Measurements from ENCODE around the gene CLEC18B. TPM values are rescaled to one million over a fixed set of nuclear protein-coding genes. Genes with fewer than 3 reads are reported as not detected.
"Not testable (repeated sequence)": the region's sequence is repeated elsewhere in the genome, so short reads cannot be mapped to it uniquely, and the experiment has no call there.

The CLEC18B gene
- total RNA-seq, 4 donors from 2014 or later = 0.63 to 0.65 TPM; not detected in 2

- DNase-seq (ENCODE audit: low spot score) = no peak
- no peak for ATAC-seq (ENCODE audit: low FRiP score)
These were observed 18.4 kb upstream of the CLEC18B start for GRCh38 chr16:74439685-74440084.

GRCh38 chr16:74438492-74438979 lies 17.3 kb upstream of the CLEC18B start:
- ATAC-seq (ENCODE audit: low FRiP score) (no peak), DNase-seq (ENCODE audit: low spot score) (no peak)
- no peak for TF ChIP-seq CTCF (IDR thresholded peaks at IDR 0.05)

More at GRCh38 chr16:74439685-74440084, 18.4 kb upstream of the CLEC18B start:
- no peak for TF ChIP-seq CTCF (IDR thresholded peaks at IDR 0.05)

- TF ChIP-seq CTCF (IDR thresholded peaks at IDR 0.05) = no peak
- ATAC-seq (ENCODE audit: low FRiP score) (no peak), DNase-seq (ENCODE audit: low spot score) (no peak)
These were observed 10.2 kb upstream of the CLEC18B start for GRCh38 chr16:74431516-74431915.

GRCh38 chr16:74430036-74430712 lies 8.9 kb upstream of the CLEC18B start:
- TF ChIP-seq CTCF (IDR thresholded peaks at IDR 0.05) = peak in 2 of 3 donors; percentile 51 to 61
- ATAC-seq (ENCODE audit: low FRiP score) = peak; percentile 66
- DNase-seq (ENCODE audit: low spot score) = peak; percentile 33

- ATAC-seq (ENCODE audit: low FRiP score); DNase-seq (ENCODE audit: low spot score): not testable (repeated sequence)
These were observed 7.2 kb upstream of the CLEC18B start for GRCh38 chr16:74428493-74428892.

GRCh38 chr16:74425751-74426150 lies 4.5 kb upstream of the CLEC18B start:
- DNase-seq (ENCODE audit: low spot score); ATAC-seq (ENCODE audit: low FRiP score): not testable (repeated sequence)

- ATAC-seq (ENCODE audit: low FRiP score); DNase-seq (ENCODE audit: low spot score): not testable (repeated sequence)
These were observed 2.4 kb upstream of the CLEC18B start for GRCh38 chr16:74423721-74424120.

- not testable (repeated sequence) for DNase-seq (ENCODE audit: low spot score); ATAC-seq (ENCODE audit: low FRiP score)
These were observed 808 bp upstream of the CLEC18B start for GRCh38 chr16:74422086-74422485.

- not testable (repeated sequence) for ATAC-seq (ENCODE audit: low FRiP score); DNase-seq (ENCODE audit: low spot score)
These were observed 156 bp upstream of the CLEC18B start for GRCh38 chr16:74421482-74421785.

GRCh38 chr16:74419811-74420210 lies 1.5 kb downstream of the CLEC18B start:
- DNase-seq (ENCODE audit: low spot score); ATAC-seq (ENCODE audit: low FRiP score): not testable (repeated sequence)

GRCh38 chr16:74417897-74418296 lies 3.4 kb downstream of the CLEC18B start:
- ATAC-seq (ENCODE audit: low FRiP score); DNase-seq (ENCODE audit: low spot score): not testable (repeated sequence)

GRCh38 chr16:74413920-74414319 lies 7.4 kb downstream of the CLEC18B start:
- ATAC-seq (ENCODE audit: low FRiP score); DNase-seq (ENCODE audit: low spot score): not testable (repeated sequence)

- not testable (repeated sequence) for ATAC-seq (ENCODE audit: low FRiP score)
These were observed 7.8 kb downstream of the CLEC18B start for GRCh38 chr16:74413485-74413884.

GRCh38 chr16:74412775-74413390 lies 8.4 kb downstream of the CLEC18B start:
- ATAC-seq (ENCODE audit: low FRiP score) = not testable (repeated sequence)

More at GRCh38 chr16:74413485-74413884, 7.8 kb downstream of the CLEC18B start:
- not testable (repeated sequence) for DNase-seq (ENCODE audit: low spot score)

More at GRCh38 chr16:74412775-74413390, 8.4 kb downstream of the CLEC18B start:
- DNase-seq (ENCODE audit: low spot score) = not testable (repeated sequence)
